Tibial artery (tissue), 4 donors: ENCODE measurements around the gene CLSTN1.

ENCODE experiments used
- DNase-seq, 2 donors: peaks; one replicate each; pipeline ENCODE4 v3.0.0-alpha.2; 2019
- H3K27ac ChIP-seq, 2 donors: fragments of 200-600 bp; sonication (generic) in 1 of 2; 1 replicate in 1 of 2; 2 replicates in 1 of 2; pipeline ENCODE4 v1.5.1; 2018 to 2019; ENCODE audit warnings: mild to moderate bottlenecking in 1 of 2
- H3K27me3 ChIP-seq, 2 donors: fragments of 200-600 bp; sonication (generic) in 1 of 2; one replicate each; pipeline versions ENCODE4 v1.5.1 to v1.6.0; 2016 to 2019
- H3K36me3 ChIP-seq, 3 donors: fragments of 200-600 bp; sonication (generic) in 2 of 3; one replicate each; pipeline ENCODE4 v1.5.1; 2016 to 2019; ENCODE audit warnings: mild to moderate bottlenecking in 2 of 3
- H3K4me1 ChIP-seq, 4 donors: fragments of 200-600 bp; sonication (generic) in 2 of 4; 1 replicate in 3 of 4; 2 replicates in 1 of 4; pipeline ENCODE4 v1.5.1; 2016 to 2019
- H3K4me3 ChIP-seq, 2 donors: fragments of 200-600 bp; sonication (generic) in 1 of 2; 1 replicate in 1 of 2; 2 replicates in 1 of 2; pipeline ENCODE4 v1.5.1; 2018 to 2019; ENCODE audit warnings: mild to moderate bottlenecking in 2 of 2
- H3K9me3 ChIP-seq, 3 donors: fragments of 200-600 bp; sonication (generic) in 1 of 3; one replicate each; pipeline ENCODE4 v1.5.1; 2016 to 2019
- CTCF ChIP-seq, 2 experiments: fragments of 200-600 bp in 1 of 2; fragments of 450-650 bp in 1 of 2; IDR thresholded peaks; one replicate each; pipeline ENCODE4 v1.5.1; 2017 to 2019; ENCODE audit warnings: antibody characterized with exemption in 2 of 2, mild to moderate bottlenecking in 1 of 2, moderate library complexity in 1 of 2
- intact Hi-C: fragments of 100-400 bp; cut with DNase I; formaldehyde crosslinking; loops from one replicate; pipeline ENCODE4 v1.15.0; 2023; ENCODE audit warnings: low total_unique reads

CLSTN1 gene

GRCh38 chr1:9759939-9760338 is 63.8 kb downstream of the CLSTN1 start:
- Histone ChIP-seq H3K27ac (no peak overlapping the region), H3K9me3 (no peaks in the 10 kb centered on the region), H3K36me3 (peaks cover 0 to 19% (median 9%) of the 10 kb centered on the region in 3 donors), H3K4me1 (no peaks in the 10 kb centered on the region), H3K4me3 (no peak overlapping the region), H3K27me3 (no peaks in the 10 kb centered on the region)
- intact Hi-C loops, result no loop called here
- DNase-seq, result no peak
- no peak for TF ChIP-seq CTCF (IDR thresholded peaks at IDR 0.05)

- no peak for DNase-seq
- no peaks in the 10 kb centered on the region for H3K9me3 ChIP-seq
- intact Hi-C loops, result no loop called here
These were observed 65.1 kb downstream of the CLSTN1 start for GRCh38 chr1:9758559-9759121.

GRCh38 chr1:9755441-9755995 is 68.2 kb downstream of the CLSTN1 start:
- TF ChIP-seq CTCF (IDR thresholded peaks at IDR 0.05), result no peak
- no peaks in the 10 kb centered on the region for H3K4me1 ChIP-seq
- H3K4me3 ChIP-seq, result no peak overlapping the region
- H3K27me3 ChIP-seq, result no peaks in the 10 kb centered on the region
- H3K9me3 ChIP-seq, result no peaks in the 10 kb centered on the region
- no peak overlapping the region for H3K27ac ChIP-seq
- no peak for DNase-seq
- peaks cover 5 to 43% (median 39%) of the 10 kb centered on the region in 3 donors for H3K36me3 ChIP-seq
- intact Hi-C loops, result no loop called here

More at GRCh38 chr1:9758559-9759121, 65.1 kb downstream of the CLSTN1 start:
- TF ChIP-seq CTCF (IDR thresholded peaks at IDR 0.05), result no peak
- no peaks in the 10 kb centered on the region for H3K27me3 ChIP-seq
- H3K4me3 ChIP-seq, result no peak overlapping the region
- H3K27ac ChIP-seq, result no peak overlapping the region
- H3K36me3 ChIP-seq, result peaks cover 5 to 32% (median 21%) of the 10 kb centered on the region in 3 donors
- H3K4me1 ChIP-seq, result no peaks in the 10 kb centered on the region

- Histone ChIP-seq H3K4me1 (no peaks in the 10 kb centered on the region), H3K9me3 (no peaks in the 10 kb centered on the region), H3K27ac (no peak overlapping the region), H3K27me3 (no peaks in the 10 kb centered on the region), H3K36me3 (peaks cover 22 to 66% (median 58%) of the 10 kb centered on the region in 3 donors), H3K4me3 (no peak overlapping the region)
- DNase-seq, result peak in 1 of 2 donors; percentile 56
- intact Hi-C loops, result no loop called here
- no peak for TF ChIP-seq CTCF (IDR thresholded peaks at IDR 0.05)
These were observed 70.6 kb downstream of the CLSTN1 start for GRCh38 chr1:9753121-9753531.

GRCh38 chr1:9751971-9752370 is 71.8 kb downstream of the CLSTN1 start:
- Histone ChIP-seq H3K4me3 (no peak overlapping the region), H3K27ac (no peak overlapping the region), H3K27me3 (no peaks in the 10 kb centered on the region), H3K9me3 (no peaks in the 10 kb centered on the region), H3K4me1 (no peaks in the 10 kb centered on the region), H3K36me3 (peaks cover 22 to 74% (median 58%) of the 10 kb centered on the region in 3 donors)
- TF ChIP-seq CTCF (IDR thresholded peaks at IDR 0.05), result no peak
- intact Hi-C loops, result no loop called here
- DNase-seq, result no peak
